HEK293T (cell line): Measurements from ENCODE around the gene ACOXL.

Experiments used
- CTCF ChIA-PET: fragments of 350-600 bp; formaldehyde crosslinking; extraction: SDS; loops from one replicate; lab custom pipeline; 2021; ENCODE audit warnings: antibody characterized with exemption, inconsistent platforms; lab: Yijun Ruan, JAX
- POLR2A ChIA-PET: fragments of 350-600 bp; formaldehyde crosslinking; extraction: SDS; loops from one replicate; lab custom pipeline; 2020; ENCODE audit warnings: antibody characterized with exemption, inconsistent platforms; lab: Yijun Ruan, JAX
- DNase-seq: peaks from one replicate; pipeline ENCODE4 v3.0.0; 2012; ENCODE audit warnings: mixed read lengths; ENCODE audit errors: extremely low spot score
- ARNT ChIP-seq: fragments of 450-650 bp; IDR thresholded peaks from 2 replicates; pipeline ENCODE4 v1.6.1; 2017; ENCODE audit warnings: mild to moderate bottlenecking
- BHLHE40 ChIP-seq: fragments of 450-650 bp; IDR thresholded peaks from 2 replicates; pipeline ENCODE4 v1.6.1; 2016; ENCODE audit warnings: mild to moderate bottlenecking, moderate library complexity, borderline replicate concordance
- CTBP1 ChIP-seq: fragments of 450-650 bp; IDR thresholded peaks from 2 replicates; pipeline ENCODE4 v1.6.1; 2016; ENCODE audit warnings: borderline replicate concordance
- ELF4 ChIP-seq: fragments of 450-650 bp; IDR thresholded peaks from 2 replicates; pipeline ENCODE4 v1.6.1; 2017; ENCODE audit warnings: antibody characterized with exemption
- FOXA1 ChIP-seq: fragments of 450-650 bp; IDR thresholded peaks from 2 replicates; pipeline ENCODE4 v1.6.1; 2016; ENCODE audit warnings: mild to moderate bottlenecking
- FOXK2 ChIP-seq: fragments of 450-650 bp; IDR thresholded peaks from 2 replicates; pipeline ENCODE4 v1.6.1; 2016; ENCODE audit warnings: mild to moderate bottlenecking
- FOXM1 ChIP-seq: fragments of 450-650 bp; IDR thresholded peaks from 2 replicates; pipeline ENCODE4 v1.6.1; 2017; ENCODE audit warnings: mild to moderate bottlenecking, borderline replicate concordance
- HDGF ChIP-seq: fragments of 450-650 bp; IDR thresholded peaks from 2 replicates; pipeline ENCODE4 v1.6.1; 2017; ENCODE audit warnings: antibody characterized with exemption, borderline replicate concordance
- L3MBTL2 ChIP-seq: fragments of 450-650 bp; conservative IDR thresholded peaks from 2 replicates; pipeline ENCODE4 v1.6.1; 2016; ENCODE audit warnings: mild to moderate bottlenecking
- LEF1 ChIP-seq: fragments of 450-650 bp; IDR thresholded peaks from 2 replicates; pipeline ENCODE4 v1.6.1; 2017; ENCODE audit warnings: mild to moderate bottlenecking, borderline replicate concordance
- NFRKB ChIP-seq: fragments of 450-650 bp; IDR thresholded peaks from 2 replicates; pipeline ENCODE4 v1.6.1; 2016; ENCODE audit warnings: mild to moderate bottlenecking, moderate library complexity
- SP1 ChIP-seq: fragments of 450-650 bp; IDR thresholded peaks from 2 replicates; pipeline ENCODE4 v1.6.1; 2017
- SUZ12 ChIP-seq: fragments of 450-650 bp; IDR thresholded peaks from 2 replicates; pipeline ENCODE4 v1.6.1; 2016; ENCODE audit warnings: mild to moderate bottlenecking
- TARDBP ChIP-seq: fragments of 450-650 bp; IDR thresholded peaks from 2 replicates; pipeline ENCODE4 v1.6.1; 2016
- ZNF384 ChIP-seq: fragments of 450-650 bp; IDR thresholded peaks from 2 replicates; pipeline ENCODE4 v1.6.1; 2016
- TF ChIP-seq, protein P1 (sequence below): fragments of 450-650 bp; IDR thresholded peaks from 2 replicates; pipeline ENCODE4 v1.6.1; 2016

Gene ACOXL

DNA sequence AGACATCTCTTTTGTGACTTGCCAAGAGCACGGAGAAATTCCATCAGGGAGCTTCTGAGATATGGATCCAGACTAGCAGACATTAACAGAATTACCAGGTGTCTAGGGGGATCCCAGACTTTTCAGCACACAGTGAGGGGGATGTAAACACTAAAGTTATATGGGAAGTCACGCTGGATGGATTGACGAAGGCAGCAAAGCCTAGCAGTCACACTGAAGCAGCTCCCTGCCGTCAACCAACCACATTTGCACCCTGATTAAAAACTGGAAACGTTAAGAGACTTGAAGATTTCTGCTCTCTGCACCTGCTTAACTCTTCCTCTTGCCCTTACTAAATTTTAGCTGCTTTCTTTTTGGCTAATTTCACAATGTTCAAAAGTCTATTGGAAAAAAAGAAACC, 325.9 kb downstream of the ACOXL start:
- CTCF ChIA-PET = interaction anchor here (1.3 kb wide), 1 partner anchor 9 kb away, joined by 3 read pairs; no protein-coding TSS in a partner anchor
- DNase-seq = no peak
- POLR2A ChIA-PET = no interaction called here
- TF ChIP-seq ARNT (no peak), HDGF (no peak), ELF4 (no peak), SP1 (no peak), NFRKB (no peak), LEF1 (no peak), ZNF384 (no peak), L3MBTL2 (no peak), FOXA1 (no peak), FOXK2 (no peak), CTBP1 (no peak), SUZ12 (no peak), FOXM1 (no peak), BHLHE40 (no peak), TARDBP (no peak)
- TF ChIP-seq, protein P1, sequence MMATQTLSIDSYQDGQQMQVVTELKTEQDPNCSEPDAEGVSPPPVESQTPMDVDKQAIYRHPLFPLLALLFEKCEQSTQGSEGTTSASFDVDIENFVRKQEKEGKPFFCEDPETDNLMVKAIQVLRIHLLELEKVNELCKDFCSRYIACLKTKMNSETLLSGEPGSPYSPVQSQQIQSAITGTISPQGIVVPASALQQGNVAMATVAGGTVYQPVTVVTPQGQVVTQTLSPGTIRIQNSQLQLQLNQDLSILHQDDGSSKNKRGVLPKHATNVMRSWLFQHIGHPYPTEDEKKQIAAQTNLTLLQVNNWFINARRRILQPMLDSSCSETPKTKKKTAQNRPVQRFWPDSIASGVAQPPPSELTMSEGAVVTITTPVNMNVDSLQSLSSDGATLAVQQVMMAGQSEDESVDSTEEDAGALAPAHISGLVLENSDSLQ = no peak

DNA sequence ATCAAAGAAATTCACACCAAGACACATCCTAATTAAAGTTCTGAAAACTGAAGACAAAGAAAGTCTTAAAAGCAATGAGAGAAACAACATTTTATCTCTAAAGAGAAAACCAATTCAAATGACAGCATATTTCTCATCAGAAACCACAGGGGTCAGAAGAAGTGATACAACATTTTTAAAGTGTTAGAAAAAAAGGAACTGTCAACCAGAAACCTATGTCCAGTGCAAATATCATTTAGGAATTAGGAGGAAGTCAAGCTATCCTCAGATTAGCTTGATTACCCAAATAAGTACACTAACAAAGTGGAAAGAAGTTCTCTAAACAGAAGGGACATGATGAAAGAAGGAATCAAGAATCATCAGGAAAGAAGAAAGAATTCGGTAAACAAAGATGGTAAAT, 328.8 kb downstream of the ACOXL start:
- POLR2A ChIA-PET = no interaction called here
- TF ChIP-seq ELF4 (no peak), BHLHE40 (no peak), LEF1 (no peak), HDGF (no peak)
- TF ChIP-seq, protein P1 = no peak
- DNase-seq = no peak
- CTCF ChIA-PET = no interaction called here

DNA sequence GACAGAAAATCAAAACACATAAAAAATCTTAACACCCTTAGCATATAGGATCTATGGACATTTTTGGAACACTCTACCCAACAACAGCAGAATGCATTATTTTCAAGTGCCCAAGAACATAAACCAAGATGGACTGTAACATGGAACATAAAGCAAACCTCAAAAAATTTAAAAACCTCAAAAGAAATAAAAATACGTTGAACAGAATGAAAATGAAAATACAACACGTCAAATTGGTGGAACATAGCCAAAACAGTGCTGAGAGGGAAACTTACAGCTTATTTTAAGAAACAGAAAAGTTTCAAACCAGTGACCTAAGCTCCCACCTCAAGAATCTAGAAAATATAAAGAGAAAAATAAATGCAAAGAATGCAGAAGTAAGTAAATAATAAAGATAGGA, 330.0 kb downstream of the ACOXL start:
- POLR2A ChIA-PET = no interaction called here
- DNase-seq = no peak
- CTCF ChIA-PET = no interaction called here
- TF ChIP-seq ZNF384 (no peak), SP1 (no peak), FOXK2 (no peak), NFRKB (no peak), ELF4 (no peak), SUZ12 (no peak), LEF1 (no peak), BHLHE40 (no peak), CTBP1 (no peak)
- TF ChIP-seq, protein P1 = no peak

DNA sequence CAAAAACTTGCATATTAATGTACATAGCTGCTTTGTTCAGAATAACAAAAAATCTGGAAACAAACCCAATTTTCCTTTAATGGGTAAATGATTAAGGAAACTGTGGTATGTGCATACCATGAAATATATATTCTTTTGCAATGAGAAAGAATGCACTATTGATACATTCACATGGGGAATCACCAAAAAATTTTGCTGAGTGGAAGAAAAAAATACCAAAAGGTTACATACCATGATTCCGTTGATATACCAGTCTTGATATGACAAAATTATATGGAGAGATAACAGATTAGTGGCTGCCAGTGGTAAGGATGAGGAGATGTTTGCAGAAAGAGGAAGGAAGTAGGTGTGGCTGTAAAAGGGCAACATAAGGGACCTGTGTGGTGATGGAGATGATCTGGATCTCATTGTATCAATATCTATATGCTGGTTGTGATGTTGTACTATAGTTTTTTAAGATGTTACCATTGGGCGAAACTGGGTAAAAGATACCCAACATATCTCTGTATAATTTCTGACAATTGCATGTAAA, 333.8 kb downstream of the ACOXL start:
- POLR2A ChIA-PET = no interaction called here

DNA sequence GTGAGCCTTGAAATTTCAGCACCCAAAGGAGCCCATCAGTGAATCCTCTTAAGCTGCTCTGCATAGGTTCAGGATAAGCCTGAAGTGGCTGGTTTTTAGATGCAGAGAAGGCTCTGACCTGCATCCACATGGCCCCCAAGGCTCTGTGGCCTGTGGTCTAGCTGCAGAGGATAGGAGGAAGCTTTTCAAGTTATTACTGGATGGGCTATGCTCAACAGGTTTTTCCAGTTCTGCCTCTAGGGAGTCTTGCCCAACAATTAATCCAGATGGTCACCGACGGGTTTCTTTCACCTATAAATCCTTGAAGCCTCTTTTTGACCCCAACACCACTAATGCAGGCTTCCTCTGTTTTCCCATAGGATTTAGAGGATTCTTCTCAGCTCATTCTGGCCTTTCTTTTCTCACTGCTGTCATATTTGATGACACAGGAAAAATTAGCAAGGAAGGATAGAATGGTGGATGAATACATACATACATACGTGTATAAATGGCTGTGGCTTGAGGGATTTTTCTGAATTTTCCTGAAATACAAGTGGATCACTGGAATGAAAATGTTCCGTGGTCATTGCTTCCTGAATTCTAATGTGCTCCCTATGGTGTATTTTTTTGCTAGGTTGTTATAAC, 336.2 kb downstream of the ACOXL start:
- ChIA-PET POLR2A (no interaction called here), CTCF (no interaction called here)
- DNase-seq = no peak
- TF ChIP-seq ARNT = no peak
- TF ChIP-seq NFRKB = no peak
- TF ChIP-seq FOXA1 = no peak
- TF ChIP-seq CTBP1 = no peak
- no peak for TF ChIP-seq SP1
- no peak for TF ChIP-seq HDGF
- TF ChIP-seq FOXK2 = no peak
- TF ChIP-seq LEF1 = no peak
- TF ChIP-seq SUZ12 = no peak
- TF ChIP-seq TARDBP = no peak
- TF ChIP-seq, protein P1 = no peak
- TF ChIP-seq FOXM1 = no peak
- TF ChIP-seq ZNF384 = no peak
- no peak for TF ChIP-seq ELF4
- TF ChIP-seq BHLHE40 = no peak
- TF ChIP-seq L3MBTL2 = no peak

More for the DNA sequence above, 333.8 kb downstream of the ACOXL start:
- TF ChIP-seq HDGF (no peak), ZNF384 (no peak), TARDBP (no peak), ARNT (no peak), ELF4 (no peak), FOXM1 (no peak), SP1 (no peak), NFRKB (no peak), LEF1 (no peak), L3MBTL2 (no peak), BHLHE40 (no peak), FOXK2 (no peak), SUZ12 (no peak), CTBP1 (no peak), FOXA1 (no peak)
- TF ChIP-seq, protein P1 = no peak
- no peak for DNase-seq
- CTCF ChIA-PET = no interaction called here
